Measurements from ENCODE around the gene PPM1K.
"Not testable (repeated sequence)": the region's sequence is repeated elsewhere in the genome, so short reads cannot be mapped to it uniquely, and the experiment has no call there.

PPM1K gene

DNA sequence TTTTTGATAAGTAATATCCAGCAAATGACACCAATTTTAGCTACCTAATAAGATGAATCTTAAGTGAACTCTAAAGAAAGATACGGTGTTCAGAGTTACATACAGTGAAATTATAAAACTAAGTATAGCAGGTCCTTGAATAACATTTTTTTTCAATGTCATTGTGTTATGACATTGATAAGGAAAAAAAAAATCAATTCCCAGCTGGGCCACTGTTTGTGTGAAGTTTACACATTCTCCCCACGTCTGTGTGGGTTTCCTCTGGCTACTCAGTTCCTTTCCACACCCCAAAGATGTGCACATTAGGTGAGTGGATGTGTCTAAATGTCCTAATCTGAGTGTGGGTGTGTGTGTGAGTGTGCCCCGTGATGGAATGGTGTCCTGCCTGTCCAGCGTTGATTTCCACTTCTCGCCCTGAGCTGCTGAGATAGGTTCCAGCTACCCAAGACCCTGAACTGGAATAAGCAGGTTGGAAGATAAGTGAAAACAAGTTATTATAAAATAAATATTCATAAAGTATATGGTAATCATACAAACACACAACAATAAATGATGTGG is 31.2 kb upstream of the PPM1K start:
- H3K4me3 ChIP-seq (replicated peaks; ENCODE audit: insufficient read depth, low read length): no peak overlapping the region
- no peak overlapping the region for H3K27ac ChIP-seq (replicated peaks)
- no peaks in the 10 kb centered on the region for H3K27me3 ChIP-seq (ENCODE audit: insufficient read depth, poor library complexity, severe bottlenecking)
- DNase-seq (ENCODE audit: low read depth in 1 of 2, low spot score in 1 of 2): no peak
- no peak for TF ChIP-seq REST (IDR thresholded peaks at IDR 0.05; ENCODE audit: insufficient replicate concordance, low read depth)
- TF ChIP-seq POLR2AphosphoS5 (IDR thresholded peaks at IDR 0.05; ENCODE audit: low read depth): no peak
- TF ChIP-seq GABPA (IDR thresholded peaks at IDR 0.05; ENCODE audit: low read depth): no peak
- TF ChIP-seq, protein P1, sequence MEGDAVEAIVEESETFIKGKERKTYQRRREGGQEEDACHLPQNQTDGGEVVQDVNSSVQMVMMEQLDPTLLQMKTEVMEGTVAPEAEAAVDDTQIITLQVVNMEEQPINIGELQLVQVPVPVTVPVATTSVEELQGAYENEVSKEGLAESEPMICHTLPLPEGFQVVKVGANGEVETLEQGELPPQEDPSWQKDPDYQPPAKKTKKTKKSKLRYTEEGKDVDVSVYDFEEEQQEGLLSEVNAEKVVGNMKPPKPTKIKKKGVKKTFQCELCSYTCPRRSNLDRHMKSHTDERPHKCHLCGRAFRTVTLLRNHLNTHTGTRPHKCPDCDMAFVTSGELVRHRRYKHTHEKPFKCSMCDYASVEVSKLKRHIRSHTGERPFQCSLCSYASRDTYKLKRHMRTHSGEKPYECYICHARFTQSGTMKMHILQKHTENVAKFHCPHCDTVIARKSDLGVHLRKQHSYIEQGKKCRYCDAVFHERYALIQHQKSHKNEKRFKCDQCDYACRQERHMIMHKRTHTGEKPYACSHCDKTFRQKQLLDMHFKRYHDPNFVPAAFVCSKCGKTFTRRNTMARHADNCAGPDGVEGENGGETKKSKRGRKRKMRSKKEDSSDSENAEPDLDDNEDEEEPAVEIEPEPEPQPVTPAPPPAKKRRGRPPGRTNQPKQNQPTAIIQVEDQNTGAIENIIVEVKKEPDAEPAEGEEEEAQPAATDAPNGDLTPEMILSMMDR (IDR thresholded peaks at IDR 0.05; ENCODE audit: insufficient read depth, low read length): no peak
- no peak for TF ChIP-seq SPI1 (IDR thresholded peaks at IDR 0.05; ENCODE audit: borderline replicate concordance, low read depth)

GRCh38 chr4:88313088-88313624 is 28.8 kb upstream of the PPM1K start:
- not testable (repeated sequence) for H3K27me3 ChIP-seq (ENCODE audit: insufficient read depth, poor library complexity, severe bottlenecking); DNase-seq (ENCODE audit: low read depth in 1 of 2, low spot score in 1 of 2); H3K27ac ChIP-seq (replicated peaks); H3K4me3 ChIP-seq (replicated peaks; ENCODE audit: insufficient read depth, low read length)

- peaks cover 3% of the 10 kb centered on the region for H3K27me3 ChIP-seq (ENCODE audit: insufficient read depth, poor library complexity, severe bottlenecking)
- TF ChIP-seq GABPA (IDR thresholded peaks at IDR 0.05; ENCODE audit: low read depth) (no peak), REST (IDR thresholded peaks at IDR 0.05; ENCODE audit: insufficient replicate concordance, low read depth) (no peak), SPI1 (IDR thresholded peaks at IDR 0.05; ENCODE audit: borderline replicate concordance, low read depth) (no peak), POLR2AphosphoS5 (IDR thresholded peaks at IDR 0.05; ENCODE audit: low read depth) (no peak)
- TF ChIP-seq, protein P1 (IDR thresholded peaks at IDR 0.05; ENCODE audit: insufficient read depth, low read length): no peak
- H3K27ac ChIP-seq (replicated peaks): no peak overlapping the region
- no peak for DNase-seq (ENCODE audit: low read depth in 1 of 2, low spot score in 1 of 2)
- no peak overlapping the region for H3K4me3 ChIP-seq (replicated peaks; ENCODE audit: insufficient read depth, low read length)
Observed at GRCh38 chr4:88308587-88308986, 24.2 kb upstream of the PPM1K start.

DNA sequence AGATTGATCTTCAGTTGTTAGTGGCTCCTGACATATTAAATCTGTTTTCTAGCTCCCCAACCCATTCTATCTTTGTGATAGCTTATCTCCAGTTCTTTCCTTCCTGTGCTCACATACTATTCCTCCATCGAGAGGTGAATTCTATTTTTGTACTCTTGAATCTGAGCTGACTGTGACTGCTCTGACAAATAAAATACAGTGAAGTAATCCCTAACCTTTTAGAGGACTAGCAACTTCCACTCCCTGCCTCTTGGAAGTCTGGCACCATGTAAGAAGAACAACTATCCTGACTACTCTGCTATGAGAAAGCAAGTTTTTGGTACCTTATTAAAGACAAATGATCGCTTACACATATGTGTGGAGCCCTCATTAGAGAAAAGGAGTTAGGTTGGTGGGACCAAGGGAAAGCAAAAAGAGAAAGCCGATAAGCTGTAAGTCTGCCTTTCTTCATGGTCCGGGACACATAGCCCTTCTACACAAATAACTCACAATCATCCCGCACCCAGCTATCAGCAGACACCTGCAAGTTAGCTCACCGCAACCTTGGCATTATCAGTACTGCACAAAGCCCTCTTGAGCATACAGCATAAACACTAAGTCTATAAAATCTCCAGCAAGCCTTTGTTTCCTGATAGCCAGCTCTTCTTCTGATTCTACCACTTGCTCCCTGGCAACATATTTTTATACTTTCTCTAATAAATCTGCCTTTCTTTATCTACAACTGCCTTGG is 13.5 kb upstream of the PPM1K start:
- Histone ChIP-seq H3K27ac (replicated peaks) (no peak overlapping the region), H3K4me3 (replicated peaks; ENCODE audit: insufficient read depth, low read length) (no peak overlapping the region), H3K27me3 (ENCODE audit: insufficient read depth, poor library complexity, severe bottlenecking) (no peaks in the 10 kb centered on the region)
- DNase-seq (ENCODE audit: low read depth in 1 of 2, low spot score in 1 of 2): no peak
- TF ChIP-seq, protein P1 (IDR thresholded peaks at IDR 0.05; ENCODE audit: insufficient read depth, low read length): no peak
- TF ChIP-seq GABPA (IDR thresholded peaks at IDR 0.05; ENCODE audit: low read depth) (no peak), SPI1 (IDR thresholded peaks at IDR 0.05; ENCODE audit: borderline replicate concordance, low read depth) (no peak), REST (IDR thresholded peaks at IDR 0.05; ENCODE audit: insufficient replicate concordance, low read depth) (no peak), POLR2AphosphoS5 (IDR thresholded peaks at IDR 0.05; ENCODE audit: low read depth) (no peak)
